ENCODE data around the gene NT5DC3. TPM values are rescaled to one million over a fixed set of nuclear protein-coding genes. Genes with fewer than 3 reads are reported as not detected.

The NT5DC3 gene
- total RNA-seq, 3 donors from 2014 or later (not counting 1 experiment from before 2014, with no cell fraction given) = 1.1 to 2.1 (median 1.4) TPM

DNA sequence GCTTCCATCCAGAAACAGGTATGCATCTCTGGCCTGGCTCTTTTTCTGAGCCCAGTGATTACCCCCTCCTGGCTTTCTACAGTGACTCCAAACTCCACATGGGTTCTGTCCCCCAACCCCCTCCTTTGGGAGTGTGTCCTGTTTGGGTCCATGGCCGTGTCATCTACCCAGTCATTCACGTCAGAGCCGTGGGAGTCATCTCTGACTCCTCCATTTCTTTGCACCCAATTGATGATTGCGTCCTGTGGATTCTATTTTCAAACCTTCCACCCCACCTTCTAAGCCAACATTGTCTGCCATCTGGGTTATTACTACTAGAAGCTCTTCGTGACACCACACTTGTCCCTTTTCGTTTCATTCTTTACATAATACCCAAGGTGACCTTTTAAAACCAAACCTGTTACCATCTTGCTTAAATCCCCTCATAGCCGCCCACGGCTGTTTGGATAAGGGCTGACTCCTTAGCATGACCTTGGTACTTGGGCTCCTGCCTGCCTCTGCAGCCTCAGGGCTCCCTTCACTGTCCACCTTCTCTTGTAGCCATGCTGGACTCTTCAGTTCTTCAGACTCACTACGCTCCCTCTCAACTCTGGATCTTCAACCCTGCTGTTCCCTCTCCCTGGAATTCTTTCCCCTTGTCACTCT is 38.1 kb upstream of the NT5DC3 start:
- Mint-ChIP-seq H3K27ac (no peak overlapping the region), H3K36me3 (no peaks in the 10 kb centered on the region), H3K4me3 (no peak overlapping the region), H3K9me3 (no peaks in the 10 kb centered on the region), H3K4me1 (peaks cover 5 to 6% of the 10 kb centered on the region in 2 donors), H3K27me3 (ENCODE audit: low read depth in 2 of 2) (no peaks in the 10 kb centered on the region)
- Histone ChIP-seq H3K27ac (ENCODE audit: low read length) (no peak overlapping the region), H3K9me3 (ENCODE audit: control insufficient read depth, insufficient read depth, low read length) (no peaks in the 10 kb centered on the region), H3K36me3 (ENCODE audit: control insufficient read depth, insufficient read depth, low read length) (no peaks in the 10 kb centered on the region), H3K27me3 (ENCODE audit: control insufficient read depth, insufficient read depth, low read length) (no peaks in the 10 kb centered on the region), H3K4me1 (ENCODE audit: control insufficient read depth, insufficient read depth, low read length) (peaks cover 4% of the 10 kb centered on the region), H3K4me3 (ENCODE audit: low read length) (no peak overlapping the region)
- DNase-seq = no peak
- intact Hi-C loops (cut with micrococcal nuclease) = no loop called here
- no peak for ATAC-seq
- TF ChIP-seq, protein P1, sequence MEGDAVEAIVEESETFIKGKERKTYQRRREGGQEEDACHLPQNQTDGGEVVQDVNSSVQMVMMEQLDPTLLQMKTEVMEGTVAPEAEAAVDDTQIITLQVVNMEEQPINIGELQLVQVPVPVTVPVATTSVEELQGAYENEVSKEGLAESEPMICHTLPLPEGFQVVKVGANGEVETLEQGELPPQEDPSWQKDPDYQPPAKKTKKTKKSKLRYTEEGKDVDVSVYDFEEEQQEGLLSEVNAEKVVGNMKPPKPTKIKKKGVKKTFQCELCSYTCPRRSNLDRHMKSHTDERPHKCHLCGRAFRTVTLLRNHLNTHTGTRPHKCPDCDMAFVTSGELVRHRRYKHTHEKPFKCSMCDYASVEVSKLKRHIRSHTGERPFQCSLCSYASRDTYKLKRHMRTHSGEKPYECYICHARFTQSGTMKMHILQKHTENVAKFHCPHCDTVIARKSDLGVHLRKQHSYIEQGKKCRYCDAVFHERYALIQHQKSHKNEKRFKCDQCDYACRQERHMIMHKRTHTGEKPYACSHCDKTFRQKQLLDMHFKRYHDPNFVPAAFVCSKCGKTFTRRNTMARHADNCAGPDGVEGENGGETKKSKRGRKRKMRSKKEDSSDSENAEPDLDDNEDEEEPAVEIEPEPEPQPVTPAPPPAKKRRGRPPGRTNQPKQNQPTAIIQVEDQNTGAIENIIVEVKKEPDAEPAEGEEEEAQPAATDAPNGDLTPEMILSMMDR (IDR thresholded peaks at IDR 0.05) = no peak
- 90% methylated on average over 9 of the region's 9 CpGs for WGBS (ENCODE audit: insufficient coverage)

DNA sequence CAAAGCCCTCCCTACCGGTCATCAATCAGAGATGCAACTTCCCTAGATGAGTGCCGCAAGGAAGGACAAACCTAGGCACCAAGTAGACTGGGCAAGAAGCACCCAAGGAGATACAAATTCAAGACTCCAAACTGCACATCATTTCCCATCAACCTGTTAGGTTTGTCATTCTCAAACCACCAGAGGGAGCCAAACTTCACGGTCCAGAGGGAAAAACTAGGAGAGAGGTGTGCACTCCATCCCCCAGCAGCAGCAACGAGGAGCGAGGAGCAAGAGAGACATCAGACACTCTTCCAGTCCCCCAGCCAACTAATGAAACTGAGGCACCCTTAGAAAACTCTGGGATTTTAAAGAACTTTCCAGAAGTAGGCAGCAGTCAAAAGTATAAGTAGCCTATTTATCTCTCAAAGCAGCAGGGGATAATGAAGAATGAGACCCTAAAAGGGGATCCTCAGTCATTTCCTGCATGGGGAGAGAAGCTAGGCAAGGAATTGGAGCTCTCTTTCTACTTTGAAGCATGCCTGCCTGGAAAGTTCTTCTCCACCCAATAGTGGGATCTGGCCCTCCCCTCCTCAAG is 37.0 kb upstream of the NT5DC3 start:
- H3K4me3 ChIP-seq (ENCODE audit: low read length) = no peak overlapping the region
- ATAC-seq (peak; percentile 55 to 77 (median 73)), DNase-seq (peak; percentile 17 to 82)
- no peaks in the 10 kb centered on the region for H3K36me3 ChIP-seq (ENCODE audit: control insufficient read depth, insufficient read depth, low read length)
- H3K4me1 ChIP-seq (ENCODE audit: control insufficient read depth, insufficient read depth, low read length) = peaks cover 4% of the 10 kb centered on the region
- no peaks in the 10 kb centered on the region for H3K36me3 Mint-ChIP-seq
- no peaks in the 10 kb centered on the region for H3K9me3 Mint-ChIP-seq
- peaks cover 5 to 6% of the 10 kb centered on the region in 2 donors for H3K4me1 Mint-ChIP-seq
- no peak overlapping the region for H3K27ac ChIP-seq (ENCODE audit: low read length)
- 13% methylated on average over 5 of the region's 5 CpGs for WGBS (ENCODE audit: insufficient coverage)
- no peak overlapping the region for H3K4me3 Mint-ChIP-seq
- no peaks in the 10 kb centered on the region for H3K27me3 Mint-ChIP-seq (ENCODE audit: low read depth in 2 of 2)
- H3K9me3 ChIP-seq (ENCODE audit: control insufficient read depth, insufficient read depth, low read length) = no peaks in the 10 kb centered on the region
- TF ChIP-seq, protein P1 (IDR thresholded peaks at IDR 0.05) = peak; percentile 70
- no peaks in the 10 kb centered on the region for H3K27me3 ChIP-seq (ENCODE audit: control insufficient read depth, insufficient read depth, low read length)
- intact Hi-C loops (cut with micrococcal nuclease) = loop anchor here (1.0 kb wide), 1 partner anchor 231 kb away; no protein-coding TSS in a partner anchor
- H3K27ac Mint-ChIP-seq = no peak overlapping the region

DNA sequence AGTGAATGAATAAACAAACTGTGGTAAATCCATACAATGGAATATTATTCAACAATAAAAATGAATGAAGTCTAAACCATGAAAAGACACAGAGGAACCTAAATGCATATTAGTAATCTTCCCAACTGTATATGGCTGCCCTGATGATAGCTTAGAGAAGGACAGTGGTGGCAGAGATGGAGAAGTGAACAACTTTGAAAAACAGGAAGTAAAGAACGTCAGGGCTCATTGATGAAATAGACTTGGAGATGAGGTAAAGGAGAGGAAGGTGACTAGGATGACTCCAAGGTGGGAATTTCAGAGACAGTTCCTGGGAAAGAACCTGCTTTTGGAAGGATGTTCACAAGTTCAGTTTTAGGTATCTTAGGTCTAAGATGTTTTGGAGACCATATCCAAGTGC is 36.3 kb upstream of the NT5DC3 start:
- Mint-ChIP-seq H3K27me3 (ENCODE audit: low read depth in 2 of 2) (no peaks in the 10 kb centered on the region), H3K36me3 (no peaks in the 10 kb centered on the region), H3K4me1 (peaks cover 5 to 6% of the 10 kb centered on the region in 2 donors), H3K27ac (no peak overlapping the region), H3K4me3 (no peak overlapping the region), H3K9me3 (no peaks in the 10 kb centered on the region)
- no peak for ATAC-seq
- Histone ChIP-seq H3K27ac (ENCODE audit: low read length) (no peak overlapping the region), H3K4me3 (ENCODE audit: low read length) (no peak overlapping the region), H3K27me3 (ENCODE audit: control insufficient read depth, insufficient read depth, low read length) (no peaks in the 10 kb centered on the region), H3K36me3 (ENCODE audit: control insufficient read depth, insufficient read depth, low read length) (no peaks in the 10 kb centered on the region), H3K9me3 (ENCODE audit: control insufficient read depth, insufficient read depth, low read length) (no peaks in the 10 kb centered on the region), H3K4me1 (ENCODE audit: control insufficient read depth, insufficient read depth, low read length) (peaks cover 4% of the 10 kb centered on the region)
- TF ChIP-seq, protein P1 (IDR thresholded peaks at IDR 0.05) = no peak
- no peak for DNase-seq
- intact Hi-C loops (cut with micrococcal nuclease) = no loop called here
- 28% methylated on average over 1 of the region's 1 CpG for WGBS (ENCODE audit: insufficient coverage)
